HepG2 (cell line): Measurements from ENCODE around the gene ACAD8.

Experiments used
- ZNF274 ChIP-seq: sonication (generic); formaldehyde crosslinking; IDR thresholded peaks from 2 replicates; pipeline ENCODE4 v1.5.1; 2020; ENCODE audit warnings: mild to moderate bottlenecking, missing genetic modification reagents
- ZNF674 ChIP-seq: sonication (generic); formaldehyde crosslinking; IDR thresholded peaks from 2 replicates; pipeline ENCODE4 v1.5.0; 2020; ENCODE audit warnings: low read depth, mild to moderate bottlenecking, missing genetic modification reagents

DNA sequence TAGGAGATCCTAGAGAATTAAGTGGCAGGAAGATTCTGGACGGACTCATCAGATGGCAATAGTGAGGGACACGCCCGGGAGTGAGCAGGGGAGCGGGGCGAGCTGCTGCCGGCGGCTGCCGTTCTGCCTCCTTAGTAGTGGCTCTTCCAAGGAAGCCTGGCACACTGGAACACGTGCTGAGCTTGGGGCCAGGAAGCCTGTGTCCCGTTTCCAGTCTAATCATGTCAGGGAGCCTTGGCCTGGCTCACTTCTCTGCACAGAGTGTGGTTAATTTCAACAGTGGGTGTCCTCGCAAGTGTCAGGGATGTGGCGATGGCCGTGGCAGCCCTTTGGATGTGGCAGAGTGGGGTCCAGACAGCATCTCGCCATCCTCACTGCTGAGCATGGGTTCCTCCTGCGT is 39.3 kb downstream of the ACAD8 start:
- no peak for TF ChIP-seq ZNF274 (CRISPR knock-in tag)
- TF ChIP-seq ZNF674 (CRISPR knock-in tag): no peak
